Activated CD4-positive, alpha-beta T cell treated with anti-CD3 and anti-CD28 coated beads, Interleukin-2, Interleukin-4, amounts not matched to agents 100 ng/mL and 50 ng/mL, durations not matched to agents 16 hours and 8 hours (primary cell): ENCODE data around the gene SEPTIN1.
"Not testable (repeated sequence)": the region's sequence is repeated elsewhere in the genome, so short reads cannot be mapped to it uniquely, and the experiment has no call there.

Source experiments
- DNase-seq: peaks from one replicate; pipeline ENCODE4 v3.0.0-alpha.2; 2020; ENCODE audit warnings: low spot score

SEPTIN1 gene

GRCh38 chr16:30401768-30402425 is 19.5 kb upstream of the SEPTIN1 start:
- no peak for DNase-seq

- DNase-seq, result no peak
Measured at GRCh38 chr16:30399435-30400186, 17.2 kb upstream of the SEPTIN1 start.

- no peak for DNase-seq
Measured at GRCh38 chr16:30398661-30399434, 16.5 kb upstream of the SEPTIN1 start.

- DNase-seq, result no peak
Measured at GRCh38 chr16:30397776-30398660, 15.7 kb upstream of the SEPTIN1 start.

GRCh38 chr16:30397056-30397455 is 14.7 kb upstream of the SEPTIN1 start:
- DNase-seq, result no peak

GRCh38 chr16:30396627-30397026 is 14.3 kb upstream of the SEPTIN1 start:
- DNase-seq, result not testable (repeated sequence)

GRCh38 chr16:30395992-30396585 is 13.7 kb upstream of the SEPTIN1 start:
- DNase-seq, result no peak

- DNase-seq, result peak; percentile 44
Measured at GRCh38 chr16:30395155-30395991, 13.0 kb upstream of the SEPTIN1 start, which contains the start of gene ZNF48. TSS of gene ZNF48 (plus strand) at chr16:30395420. CDS start at chr16:30395795, 375 bp downstream.

- DNase-seq, result no peak
Measured at GRCh38 chr16:30394592-30395154, 12.3 kb upstream of the SEPTIN1 start.

GRCh38 chr16:30383521-30383920 is 1.2 kb upstream of the SEPTIN1 start:
- DNase-seq, result no peak

GRCh38 chr16:30381291-30382041 is 895 bp downstream of the SEPTIN1 start:
- peak; percentile 60 for DNase-seq

- DNase-seq, result no peak
Measured at GRCh38 chr16:30380803-30381208, 1.6 kb downstream of the SEPTIN1 start.

GRCh38 chr16:30380072-30380802 is 2.1 kb downstream of the SEPTIN1 start:
- DNase-seq, result no peak

- DNase-seq, result no peak
Measured at GRCh38 chr16:30379158-30379783, 3.1 kb downstream of the SEPTIN1 start.

GRCh38 chr16:30378236-30379157 is 3.9 kb downstream of the SEPTIN1 start:
- peak; percentile 99 for DNase-seq

GRCh38 chr16:30377812-30378235 is 4.5 kb downstream of the SEPTIN1 start:
- peak; percentile 88 for DNase-seq
